ENCODE data around the gene TMEM18.

- no peak for TF ChIP-seq EZH2phosphoT487 (IDR thresholded peaks at IDR 0.05; ENCODE audit: borderline replicate concordance)
- no peak for TF ChIP-seq CTCF (IDR thresholded peaks at IDR 0.05 in 2 of 3, conservative IDR thresholded peaks at IDR 0.05 in 1 of 3; ENCODE audit: borderline replicate concordance in 1 of 3, insufficient read depth in 1 of 3, low read depth in 2 of 3, low read length in 2 of 3)
- no peak for TF ChIP-seq POLR2AphosphoS5 (IDR thresholded peaks at IDR 0.05; ENCODE audit: low read depth, low read length)
- TF ChIP-seq EZH2 (IDR thresholded peaks at IDR 0.05), result no peak
- TF ChIP-seq, protein P1, sequence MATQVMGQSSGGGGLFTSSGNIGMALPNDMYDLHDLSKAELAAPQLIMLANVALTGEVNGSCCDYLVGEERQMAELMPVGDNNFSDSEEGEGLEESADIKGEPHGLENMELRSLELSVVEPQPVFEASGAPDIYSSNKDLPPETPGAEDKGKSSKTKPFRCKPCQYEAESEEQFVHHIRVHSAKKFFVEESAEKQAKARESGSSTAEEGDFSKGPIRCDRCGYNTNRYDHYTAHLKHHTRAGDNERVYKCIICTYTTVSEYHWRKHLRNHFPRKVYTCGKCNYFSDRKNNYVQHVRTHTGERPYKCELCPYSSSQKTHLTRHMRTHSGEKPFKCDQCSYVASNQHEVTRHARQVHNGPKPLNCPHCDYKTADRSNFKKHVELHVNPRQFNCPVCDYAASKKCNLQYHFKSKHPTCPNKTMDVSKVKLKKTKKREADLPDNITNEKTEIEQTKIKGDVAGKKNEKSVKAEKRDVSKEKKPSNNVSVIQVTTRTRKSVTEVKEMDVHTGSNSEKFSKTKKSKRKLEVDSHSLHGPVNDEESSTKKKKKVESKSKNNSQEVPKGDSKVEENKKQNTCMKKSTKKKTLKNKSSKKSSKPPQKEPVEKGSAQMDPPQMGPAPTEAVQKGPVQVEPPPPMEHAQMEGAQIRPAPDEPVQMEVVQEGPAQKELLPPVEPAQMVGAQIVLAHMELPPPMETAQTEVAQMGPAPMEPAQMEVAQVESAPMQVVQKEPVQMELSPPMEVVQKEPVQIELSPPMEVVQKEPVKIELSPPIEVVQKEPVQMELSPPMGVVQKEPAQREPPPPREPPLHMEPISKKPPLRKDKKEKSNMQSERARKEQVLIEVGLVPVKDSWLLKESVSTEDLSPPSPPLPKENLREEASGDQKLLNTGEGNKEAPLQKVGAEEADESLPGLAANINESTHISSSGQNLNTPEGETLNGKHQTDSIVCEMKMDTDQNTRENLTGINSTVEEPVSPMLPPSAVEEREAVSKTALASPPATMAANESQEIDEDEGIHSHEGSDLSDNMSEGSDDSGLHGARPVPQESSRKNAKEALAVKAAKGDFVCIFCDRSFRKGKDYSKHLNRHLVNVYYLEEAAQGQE (IDR thresholded peaks at IDR 0.05; ENCODE audit: low read depth), result no peak
- no peak for TF ChIP-seq ZFX (IDR thresholded peaks at IDR 0.05)
- no peak for TF ChIP-seq SP1 (IDR thresholded peaks at IDR 0.05; ENCODE audit: low read depth)
- TF ChIP-seq SIN3A (IDR thresholded peaks at IDR 0.05; ENCODE audit: low read depth), result no peak
Observed at GRCh38 chr2:694906-695510, 17.8 kb upstream of the TMEM18 start.

Data from HCT116 (cell line).